Astrocyte (in vitro differentiated cells and primary cell): ENCODE measurements around the gene SCYGR8. TPM values are rescaled to one million over a fixed set of nuclear protein-coding genes. Genes with fewer than 3 reads are reported as not detected.

ENCODE experiments used
- DNase-seq: peaks from one replicate; pipeline ENCODE4 v3.0.0-alpha.2; 2010; ENCODE audit warnings: low read depth
- FAIRE-seq: peaks from 2 replicates; lab custom pipeline; 2011; peaks lifted over from hg19 to GRCh38; lab: Jason Lieb, UNC
- H2AFZ ChIP-seq: 2 replicates; pipeline ENCODE4 v1.6.0; 2012; ENCODE audit warnings: low read depth, low read length, inconsistent platforms
- H3K27ac ChIP-seq: 2 replicates; pipeline ENCODE4 v1.5.1; 2011; ENCODE audit warnings: low read depth, low read length, inconsistent platforms
- H3K27me3 ChIP-seq: 2 replicates; pipeline ENCODE4 v1.6.0; 2011; ENCODE audit warnings: low read length, inconsistent platforms; ENCODE audit not compliant: insufficient read depth
- H3K36me3 ChIP-seq: 2 replicates; pipeline ENCODE4 v1.5.1; 2011; ENCODE audit warnings: low read length, inconsistent platforms; ENCODE audit not compliant: insufficient read depth
- H3K4me1 ChIP-seq: 2 replicates; pipeline ENCODE4 v1.5.1; 2011; ENCODE audit warnings: low read length, inconsistent platforms; ENCODE audit not compliant: insufficient read depth
- H3K4me2 ChIP-seq: 2 replicates; pipeline ENCODE4 v1.6.0; 2012; ENCODE audit warnings: low read length, inconsistent platforms
- H3K4me3 ChIP-seq: 2 replicates; pipeline ENCODE4 v1.5.1; 2011; ENCODE audit warnings: low read depth, mild to moderate bottlenecking, low read length, inconsistent platforms; ENCODE audit not compliant: insufficient read depth
- H3K79me2 ChIP-seq: 2 replicates; pipeline ENCODE4 v1.6.0; 2012; ENCODE audit warnings: mild to moderate bottlenecking, low read length, inconsistent platforms; ENCODE audit not compliant: insufficient read depth
- H3K9ac ChIP-seq: 2 replicates; pipeline ENCODE4 v1.6.0; 2012; ENCODE audit warnings: mild to moderate bottlenecking, low read length, inconsistent platforms
- H3K9me3 ChIP-seq: 2 replicates; pipeline ENCODE4 v1.5.1; 2012; ENCODE audit warnings: low read depth, mild to moderate bottlenecking, low read length, inconsistent platforms; ENCODE audit not compliant: insufficient read depth
- H4K20me1 ChIP-seq: 2 replicates; pipeline ENCODE4 v1.6.0; 2012; ENCODE audit warnings: low read length, inconsistent platforms; ENCODE audit not compliant: insufficient read depth
- H3K27ac Mint-ChIP-seq: one replicate; pipeline ENCODE4 v1.8.0; 2021; ENCODE audit warnings: mild to moderate bottlenecking, mixed read lengths; ENCODE audit not compliant: unreplicated experiment
- H3K27me3 Mint-ChIP-seq: one replicate; pipeline ENCODE4 v1.8.0; 2021; ENCODE audit warnings: low read depth, mixed read lengths; ENCODE audit not compliant: unreplicated experiment
- H3K36me3 Mint-ChIP-seq: one replicate; pipeline ENCODE4 v1.8.0; 2021; ENCODE audit warnings: low read depth, mixed read lengths; ENCODE audit not compliant: unreplicated experiment
- H3K4me1 Mint-ChIP-seq: one replicate; pipeline ENCODE4 v1.8.0; 2021; ENCODE audit warnings: low read depth, mixed read lengths; ENCODE audit not compliant: unreplicated experiment
- H3K4me3 Mint-ChIP-seq: one replicate; pipeline ENCODE4 v1.8.0; 2021; ENCODE audit warnings: mild to moderate bottlenecking, moderate library complexity, mixed read lengths; ENCODE audit not compliant: unreplicated experiment
- H3K9me3 Mint-ChIP-seq: one replicate; pipeline ENCODE4 v1.8.0; 2021; ENCODE audit warnings: mild to moderate bottlenecking, mixed read lengths; ENCODE audit not compliant: unreplicated experiment
- CTCF ChIP-seq: IDR thresholded peaks from 2 replicates; pipeline ENCODE4 v1.5.1; 2011; ENCODE audit warnings: low read depth, mild to moderate bottlenecking, inconsistent platforms, low read length, moderate library complexity; ENCODE audit not compliant: insufficient read depth
- EZH2 ChIP-seq: IDR thresholded peaks from 2 replicates; pipeline ENCODE4 v1.6.1; 2012; ENCODE audit warnings: mild to moderate bottlenecking, low read length, inconsistent platforms; ENCODE audit not compliant: insufficient read depth
- total RNA-seq: library from RNA; stranded (reverse); gene quantifications from 2 replicates; pipeline ENCODE4 v1.2.1, GENCODE V29; 2021

Gene SCYGR8
- total RNA-seq, 1 donor from 2014 or later: not detected

GRCh38 chr2:227788561-227789018 is 42.9 kb downstream of the SCYGR8 start:
- Histone ChIP-seq H3K36me3 (no peaks in the 10 kb centered on the region), H3K27me3 (no peaks in the 10 kb centered on the region), H3K4me3 (no peak overlapping the region), H3K79me2 (no peaks in the 10 kb centered on the region), H3K9me3 (no peaks in the 10 kb centered on the region), H3K27ac (no peak overlapping the region), H2AFZ (no peak overlapping the region), H3K4me2 (no peak overlapping the region), H4K20me1 (no peaks in the 10 kb centered on the region), H3K9ac (no peak overlapping the region), H3K4me1 (peaks cover 3% of the 10 kb centered on the region)
- Mint-ChIP-seq H3K4me1 (peaks cover 3% of the 10 kb centered on the region), H3K27ac (no peak overlapping the region), H3K36me3 (no peaks in the 10 kb centered on the region), H3K9me3 (peaks cover 2% of the 10 kb centered on the region), H3K4me3 (no peak overlapping the region), H3K27me3 (no peaks in the 10 kb centered on the region)
- DNase-seq (peak; percentile 30), FAIRE-seq (no peak)
- no peak for TF ChIP-seq EZH2
- TF ChIP-seq CTCF: no peak

GRCh38 chr2:227789803-227790202 is 44.1 kb downstream of the SCYGR8 start:
- H3K27me3 ChIP-seq: no peaks in the 10 kb centered on the region
- no peak overlapping the region for H3K9ac ChIP-seq
- FAIRE-seq: no peak
- H3K36me3 ChIP-seq: no peaks in the 10 kb centered on the region
- no peak overlapping the region for H3K4me2 ChIP-seq
- no peak overlapping the region for H2AFZ ChIP-seq
- no peak overlapping the region for H3K27ac ChIP-seq
- H3K9me3 ChIP-seq: no peaks in the 10 kb centered on the region
- H3K4me1 ChIP-seq: peaks cover 3% of the 10 kb centered on the region
- H3K27me3 Mint-ChIP-seq: no peaks in the 10 kb centered on the region
- H3K4me3 ChIP-seq: no peak overlapping the region
- no peaks in the 10 kb centered on the region for H3K79me2 ChIP-seq
- H3K9me3 Mint-ChIP-seq: peaks cover 2% of the 10 kb centered on the region
- peaks cover 3% of the 10 kb centered on the region for H3K4me1 Mint-ChIP-seq
- H3K27ac Mint-ChIP-seq: no peak overlapping the region
- TF ChIP-seq EZH2 (no peak), CTCF (no peak)
- H3K36me3 Mint-ChIP-seq: no peaks in the 10 kb centered on the region
- H4K20me1 ChIP-seq: no peaks in the 10 kb centered on the region
- no peak overlapping the region for H3K4me3 Mint-ChIP-seq
- no peak for DNase-seq

- Mint-ChIP-seq H3K9me3 (peaks cover 2% of the 10 kb centered on the region), H3K4me3 (no peak overlapping the region), H3K27ac (no peak overlapping the region), H3K4me1 (peaks cover 3% of the 10 kb centered on the region), H3K27me3 (no peaks in the 10 kb centered on the region), H3K36me3 (no peaks in the 10 kb centered on the region)
- Histone ChIP-seq H3K4me1 (peaks cover 3% of the 10 kb centered on the region), H3K36me3 (no peaks in the 10 kb centered on the region), H2AFZ (no peak overlapping the region), H3K9ac (no peak overlapping the region), H3K27ac (no peak overlapping the region), H3K79me2 (no peaks in the 10 kb centered on the region), H3K4me3 (no peak overlapping the region), H3K27me3 (no peaks in the 10 kb centered on the region), H3K9me3 (no peaks in the 10 kb centered on the region), H3K4me2 (no peak overlapping the region), H4K20me1 (no peaks in the 10 kb centered on the region)
- no peak for DNase-seq
- no peak for FAIRE-seq
- TF ChIP-seq CTCF (no peak), EZH2 (no peak)
These were observed 47.5 kb downstream of the SCYGR8 start for GRCh38 chr2:227793148-227793712.
